Measurements from ENCODE around the gene AXDND1. TPM values are rescaled to one million over a fixed set of nuclear protein-coding genes. Genes with fewer than 3 reads are reported as not detected.

AXDND1 gene
- total RNA-seq, 1 donor from 2014 or later, result 7.5 TPM

- DNase-seq (ENCODE audit: low spot score), result no peak
Observed at GRCh38 chr1:179575497-179576314, 209.9 kb downstream of the AXDND1 start, which contains the start of gene NPHS2. TSS of gene NPHS2 (minus strand) at chr1:179575948. CDS start at chr1:179575864, 84 bp downstream.

- DNase-seq (ENCODE audit: low spot score), result no peak
Observed at GRCh38 chr1:179576509-179576908, 210.7 kb downstream of the AXDND1 start.

GRCh38 chr1:179583771-179584320 lies 218.1 kb downstream of the AXDND1 start:
- no peak for DNase-seq (ENCODE audit: low spot score)

GRCh38 chr1:179586107-179586823 lies 220.5 kb downstream of the AXDND1 start:
- peak; percentile 47 for DNase-seq (ENCODE audit: low spot score)

GRCh38 chr1:179587336-179587735 lies 221.6 kb downstream of the AXDND1 start:
- DNase-seq (ENCODE audit: low spot score), result no peak

DNA sequence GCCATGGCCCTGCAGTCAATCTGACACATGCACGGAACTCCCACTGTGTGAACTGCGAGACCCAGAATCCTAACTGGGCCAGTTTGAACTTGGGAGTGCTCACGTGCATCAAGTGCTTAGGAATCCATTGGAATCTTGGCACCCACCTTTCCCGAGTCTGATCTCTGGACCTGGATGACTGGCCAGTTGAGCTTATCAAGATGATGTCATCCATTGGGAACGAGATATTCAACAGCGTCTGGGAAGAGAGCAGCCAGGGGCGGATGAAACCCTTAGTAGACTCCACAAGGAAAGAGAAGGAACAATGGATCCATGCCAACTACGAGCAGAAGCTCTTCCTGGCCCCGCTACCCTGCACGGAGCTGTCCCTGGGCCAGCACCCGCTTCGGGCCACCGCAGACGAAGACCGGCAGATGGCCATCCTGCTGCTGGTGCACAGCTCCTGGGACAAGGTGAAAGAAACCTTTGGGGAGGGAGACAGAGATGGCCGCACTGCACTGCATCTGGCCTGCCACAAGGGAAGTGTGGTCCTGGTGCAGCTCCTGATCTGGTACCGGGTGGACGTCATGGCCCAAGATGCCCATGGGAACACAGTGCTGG lies 222.8 kb downstream of the AXDND1 start:
- DNase-seq (ENCODE audit: low spot score), result no peak

GRCh38 chr1:179589509-179589908 lies 223.7 kb downstream of the AXDND1 start:
- DNase-seq (ENCODE audit: low spot score), result no peak

GRCh38 chr1:179590671-179591070 lies 224.9 kb downstream of the AXDND1 start:
- no peak for DNase-seq (ENCODE audit: low spot score)

DNA sequence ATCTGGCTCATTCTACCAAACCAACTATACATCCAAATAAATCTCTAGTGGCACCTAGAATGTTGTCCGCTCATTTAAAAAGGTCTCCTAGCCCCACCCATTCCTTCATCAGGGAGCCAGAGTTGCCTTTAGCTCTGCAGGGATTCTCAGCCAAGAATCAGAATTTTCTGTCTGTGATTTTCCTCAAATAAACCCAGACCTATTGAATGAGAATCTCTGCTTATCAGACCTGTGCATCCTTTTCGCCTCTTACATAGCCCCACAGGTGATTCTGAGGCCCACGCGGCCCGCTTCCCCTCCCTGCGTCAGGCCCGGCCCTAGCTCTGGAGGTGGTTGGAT lies 225.5 kb downstream of the AXDND1 start:
- DNase-seq (ENCODE audit: low spot score), result no peak

GRCh38 chr1:179591592-179592580 lies 226.1 kb downstream of the AXDND1 start, which contains the start of gene TDRD5:
TSS of gene TDRD5 (plus strand) at chr1:179591832. CDS start at chr1:179592616, 784 bp downstream.
- DNase-seq (ENCODE audit: low spot score), result peak; percentile 5

DNA sequence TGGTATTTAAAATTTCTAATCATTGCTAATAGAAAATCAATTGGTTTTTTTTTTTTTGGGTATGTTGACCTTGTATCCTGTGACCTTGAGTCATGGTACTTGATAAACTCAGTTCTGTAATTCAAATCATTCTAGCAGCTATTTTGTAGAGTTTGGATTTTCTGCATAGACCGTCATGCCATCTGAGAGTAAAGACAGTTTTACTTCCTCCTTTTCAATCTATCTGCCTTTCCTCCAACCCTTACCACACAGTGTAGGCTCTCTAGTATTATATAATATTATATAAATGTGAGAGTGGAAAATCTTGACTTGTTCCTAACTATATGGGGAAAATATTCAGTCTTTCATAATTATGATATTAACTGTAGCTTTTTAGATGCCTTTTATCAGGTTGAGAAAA lies 232.9 kb downstream of the AXDND1 start:
- no peak for DNase-seq (ENCODE audit: low spot score)

- DNase-seq (ENCODE audit: low spot score), result peak; percentile 4
Observed at GRCh38 chr1:179599623-179600249, 234.0 kb downstream of the AXDND1 start.

DNA sequence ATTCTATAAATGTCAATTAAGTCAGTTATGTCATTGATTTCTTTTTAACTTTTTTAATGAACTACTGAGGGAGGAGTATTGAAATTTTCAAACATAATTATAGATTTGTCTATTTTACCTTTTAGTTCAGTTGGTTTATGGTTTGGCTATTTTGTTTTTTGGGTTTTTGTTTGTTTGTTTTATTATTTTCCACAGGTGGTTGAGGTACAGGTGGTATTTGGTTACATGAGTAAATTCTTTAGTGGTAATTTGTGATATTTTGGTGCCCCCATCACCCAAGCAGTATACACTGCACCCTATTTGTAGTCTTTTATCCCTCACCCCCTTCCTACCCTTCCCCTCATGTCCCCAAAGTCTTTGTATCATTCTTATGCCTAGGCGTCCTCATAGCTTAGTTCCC lies 235.3 kb downstream of the AXDND1 start:
- DNase-seq (ENCODE audit: low spot score), result no peak

Other genes with a start within 250 kb of the AXDND1 start
- 19.5 TPM for gene ABL2, start 136.3 kb upstream of the AXDND1 start, total RNA-seq (ENCODE audit: insufficient read depth, low replicate concordance)
- gene SOAT1, start 72.2 kb upstream of the AXDND1 start, total RNA-seq (ENCODE audit: insufficient read depth, low replicate concordance), result 13.0 TPM
- not detected for gene NPHS2, start 210.0 kb downstream of the AXDND1 start, total RNA-seq (ENCODE audit: insufficient read depth, low replicate concordance)
- not detected for gene TDRD5, start 225.9 kb downstream of the AXDND1 start, total RNA-seq (ENCODE audit: insufficient read depth, low replicate concordance)

All from umbilical cord (tissue), 2 donors.